AG09309 (cell line): ENCODE measurements around the gene MFAP4.

Source experiments
- DNase-seq: peaks from one replicate; pipeline ENCODE4 v3.0.0-alpha.2; 2010; ENCODE audit warnings: low read depth
- H3K4me3 ChIP-seq: 2 replicates; pipeline ENCODE4 v1.5.1; 2011; ENCODE audit warnings: mild to moderate bottlenecking, low read depth, low read length, moderate library complexity; ENCODE audit not compliant: control insufficient read depth
- TF ChIP-seq, protein P1 (sequence below): IDR thresholded peaks from 2 replicates; pipeline ENCODE4 v1.5.1; 2011; ENCODE audit warnings: mild to moderate bottlenecking, low read depth, low read length, inconsistent platforms; ENCODE audit not compliant: insufficient read depth, control insufficient read depth; ENCODE audit errors: missing control alignments

Gene MFAP4

GRCh38 chr17:19421926-19422325, 34.9 kb upstream of the MFAP4 start:
- H3K4me3 ChIP-seq: no peak overlapping the region
- TF ChIP-seq, protein P1, sequence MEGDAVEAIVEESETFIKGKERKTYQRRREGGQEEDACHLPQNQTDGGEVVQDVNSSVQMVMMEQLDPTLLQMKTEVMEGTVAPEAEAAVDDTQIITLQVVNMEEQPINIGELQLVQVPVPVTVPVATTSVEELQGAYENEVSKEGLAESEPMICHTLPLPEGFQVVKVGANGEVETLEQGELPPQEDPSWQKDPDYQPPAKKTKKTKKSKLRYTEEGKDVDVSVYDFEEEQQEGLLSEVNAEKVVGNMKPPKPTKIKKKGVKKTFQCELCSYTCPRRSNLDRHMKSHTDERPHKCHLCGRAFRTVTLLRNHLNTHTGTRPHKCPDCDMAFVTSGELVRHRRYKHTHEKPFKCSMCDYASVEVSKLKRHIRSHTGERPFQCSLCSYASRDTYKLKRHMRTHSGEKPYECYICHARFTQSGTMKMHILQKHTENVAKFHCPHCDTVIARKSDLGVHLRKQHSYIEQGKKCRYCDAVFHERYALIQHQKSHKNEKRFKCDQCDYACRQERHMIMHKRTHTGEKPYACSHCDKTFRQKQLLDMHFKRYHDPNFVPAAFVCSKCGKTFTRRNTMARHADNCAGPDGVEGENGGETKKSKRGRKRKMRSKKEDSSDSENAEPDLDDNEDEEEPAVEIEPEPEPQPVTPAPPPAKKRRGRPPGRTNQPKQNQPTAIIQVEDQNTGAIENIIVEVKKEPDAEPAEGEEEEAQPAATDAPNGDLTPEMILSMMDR: no peak
- no peak for DNase-seq

DNA sequence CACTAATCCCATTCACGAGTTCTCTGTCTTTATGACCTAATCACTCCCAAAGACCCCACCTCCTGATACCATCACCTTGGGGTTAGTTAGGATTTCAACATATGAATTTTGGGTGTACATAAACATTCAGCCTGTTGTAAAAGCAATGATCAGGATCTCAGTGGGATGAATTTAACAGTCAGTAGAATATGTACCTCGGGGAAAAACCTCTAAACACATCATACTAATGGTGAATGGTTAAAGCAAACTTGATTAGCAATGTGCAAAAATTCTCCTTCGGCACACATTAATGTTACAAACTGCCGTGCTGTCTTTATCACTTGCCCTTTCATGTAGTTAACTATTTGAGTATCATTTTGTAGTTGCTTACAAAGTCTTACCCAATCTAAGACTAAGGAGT, 34.2 kb upstream of the MFAP4 start:
- DNase-seq: no peak
- TF ChIP-seq, protein P1: no peak
- H3K4me3 ChIP-seq: no peak overlapping the region

DNA sequence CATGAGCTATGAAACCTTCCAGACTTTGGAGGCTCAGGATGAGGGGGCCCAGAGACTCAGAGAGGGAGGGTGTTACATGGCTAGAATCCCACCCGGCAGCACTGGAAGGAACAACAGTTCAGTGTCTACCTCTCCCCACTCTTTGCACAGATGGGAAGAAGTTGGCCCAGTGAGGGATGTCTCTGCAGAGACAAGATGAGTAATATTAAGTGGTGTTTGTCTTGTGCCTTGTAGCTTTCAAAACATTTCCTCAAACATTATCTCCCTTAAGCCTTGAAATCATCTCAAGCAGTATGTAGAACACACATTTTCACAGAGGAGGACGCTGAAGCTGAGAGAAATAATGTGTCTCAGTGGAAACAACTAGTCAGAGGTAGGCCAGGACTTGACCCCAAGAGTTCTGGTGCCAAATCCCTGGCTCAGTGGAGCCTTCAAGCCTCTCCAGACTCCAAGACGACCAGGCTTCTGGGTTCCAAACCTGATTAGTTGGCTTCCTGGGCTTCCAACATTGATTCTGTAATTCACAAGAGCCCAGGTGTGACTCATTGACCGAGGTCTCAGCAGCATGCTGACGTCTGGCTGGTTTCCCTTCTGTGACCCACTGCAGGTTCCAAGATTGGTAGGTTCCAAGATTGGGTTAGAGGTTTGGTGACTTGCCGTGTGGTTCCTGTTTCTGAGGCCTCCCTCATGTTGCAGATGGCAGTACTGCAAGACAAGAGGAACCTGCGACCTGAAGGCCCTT, 31.4 kb upstream of the MFAP4 start:
- peak; percentile 23 for DNase-seq
- H3K4me3 ChIP-seq: no peak overlapping the region
- TF ChIP-seq, protein P1: peak; percentile 5

GRCh38 chr17:19417611-19418010, 30.6 kb upstream of the MFAP4 start:
- DNase-seq: no peak
- no peak overlapping the region for H3K4me3 ChIP-seq
- TF ChIP-seq, protein P1: no peak

DNA sequence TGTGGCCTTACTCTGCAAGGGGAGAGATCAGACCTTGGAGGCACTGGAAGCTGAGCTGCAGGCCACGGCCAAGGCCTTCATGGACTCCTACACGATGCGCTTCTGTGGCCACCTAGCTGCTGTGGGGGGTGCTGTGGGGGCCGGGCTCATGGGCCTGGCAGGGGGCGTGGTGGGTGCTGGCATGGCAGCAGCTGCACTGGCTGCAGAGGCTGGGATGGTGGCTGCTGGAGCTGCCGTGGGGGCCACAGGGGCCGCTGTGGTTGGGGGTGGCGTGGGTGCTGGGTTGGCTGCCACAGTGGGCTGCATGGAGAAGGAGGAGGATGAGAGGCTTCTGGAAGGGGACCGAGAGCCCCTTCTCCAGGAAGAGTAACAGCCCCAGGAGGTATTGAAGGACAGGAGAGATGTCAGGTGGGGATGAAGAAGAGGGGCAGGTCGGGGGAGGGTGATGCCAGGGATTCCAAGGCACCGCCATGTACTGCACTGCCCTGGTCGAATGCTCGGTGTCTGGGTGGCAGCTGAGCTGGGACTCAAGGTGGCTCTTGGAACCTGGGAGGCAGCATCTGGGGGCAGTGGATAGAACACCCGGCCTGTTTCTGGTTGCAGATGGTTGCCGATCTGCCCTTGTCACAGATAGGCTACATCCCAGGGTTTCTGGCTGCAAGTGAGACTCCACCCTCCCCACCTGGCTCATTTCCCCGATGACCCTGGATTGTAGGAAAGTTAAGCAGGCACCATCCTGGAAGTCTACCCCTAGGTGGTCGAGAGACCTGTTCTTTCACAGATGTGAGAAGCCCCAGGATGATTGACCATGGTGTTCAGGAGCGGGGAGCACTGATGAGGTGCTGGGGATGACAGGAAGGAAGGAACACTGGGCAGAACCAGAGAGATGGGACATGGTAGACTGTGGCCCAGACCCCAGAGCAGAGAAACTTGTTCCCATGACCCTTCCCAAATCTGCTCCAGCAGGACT, 29.1 kb upstream of the MFAP4 start:
- TF ChIP-seq, protein P1: no peak
- no peak overlapping the region for H3K4me3 ChIP-seq
- DNase-seq: no peak

DNA sequence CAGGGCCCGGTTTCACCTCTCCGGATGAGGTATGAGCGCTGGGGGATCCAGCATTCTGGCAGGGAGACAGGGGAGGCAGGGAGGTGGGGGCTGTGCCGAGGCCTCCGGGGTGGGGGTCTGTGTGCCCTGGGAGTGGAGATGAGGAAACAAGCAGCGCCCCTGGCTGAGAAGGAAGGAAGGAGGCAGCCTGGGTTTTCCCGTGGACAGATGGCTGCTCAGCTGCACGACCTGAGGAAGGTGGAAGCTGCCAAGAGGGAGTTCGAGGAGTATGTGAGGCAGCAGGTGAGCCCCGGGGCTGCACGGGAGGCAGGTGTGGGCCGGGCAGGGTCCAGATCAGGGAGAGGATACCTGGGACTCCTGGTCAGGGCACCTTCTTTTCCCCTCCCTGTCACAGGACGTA, 28.3 kb upstream of the MFAP4 start:
- no peak for DNase-seq
- H3K4me3 ChIP-seq: no peak overlapping the region
- TF ChIP-seq, protein P1: no peak
